Measurements from ENCODE around the gene NCAPG2. TPM values are rescaled to one million over a fixed set of nuclear protein-coding genes. Genes with fewer than 3 reads are reported as not detected.

NCAPG2 gene
- total RNA-seq, 1 experiment from 2014 or later: 99.4 TPM

DNA sequence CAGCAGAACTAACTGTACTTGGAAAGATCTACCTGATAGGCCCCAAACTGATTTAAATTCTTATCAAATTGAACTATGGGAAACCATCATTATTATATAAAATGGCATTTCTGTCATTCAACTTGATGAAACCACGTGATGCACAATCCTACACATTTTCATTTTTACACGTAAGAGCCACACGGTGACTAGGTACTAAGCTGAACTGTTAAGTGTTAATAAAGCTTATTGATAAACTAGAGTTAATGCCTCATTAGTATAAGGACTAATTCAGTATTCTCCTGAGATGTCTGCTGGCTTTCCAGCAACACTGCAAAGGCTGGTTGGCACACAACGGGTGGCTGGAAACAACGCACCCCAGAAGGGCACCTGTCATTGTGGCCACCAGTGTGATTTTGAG, 4.6 kb downstream of the NCAPG2 start:
- Histone ChIP-seq H3K9me3 (ENCODE audit: control insufficient read depth, low read depth, low read length) (no peaks in the 10 kb centered on the region), H4K8ac (replicated peaks; ENCODE audit: insufficient read length, low read depth, low read length) (no peak overlapping the region), H3K9ac (ENCODE audit: extremely low read depth, insufficient read length, low read length) (no peak overlapping the region), H3K27me3 (ENCODE audit: insufficient read depth, low read length) (no peaks in the 10 kb centered on the region), H2BK5ac (ENCODE audit: insufficient read length, low read length) (no peak overlapping the region), H3K4ac (ENCODE audit: low read depth, low read length) (no peak overlapping the region), H2BK12ac (ENCODE audit: insufficient read length, low read depth, low read length) (no peak overlapping the region), H4K5ac (ENCODE audit: insufficient read length, low read depth, low read length) (no peak overlapping the region), H3K4me2 (ENCODE audit: insufficient read depth, insufficient read length, low read length) (no peak overlapping the region), H4K91ac (ENCODE audit: insufficient read length, low read depth, low read length) (no peak overlapping the region), H3K79me2 (ENCODE audit: insufficient read depth, low read length) (peaks cover 24% of the 10 kb centered on the region; the same call in 1 of the 2 replicates), H2AFZ (ENCODE audit: low read length) (no peak overlapping the region), H3K27ac (ENCODE audit: insufficient read length, low read depth, low read length) (no peak overlapping the region), H2BK120ac (ENCODE audit: low read depth, low read length, poor library complexity, severe bottlenecking) (no peak overlapping the region), H3K56ac (ENCODE audit: insufficient read length, low read depth, low read length) (no peak overlapping the region), H3T11ph (ENCODE audit: low read length) (no peak overlapping the region), H3K23me2 (ENCODE audit: insufficient read length, low read depth, low read length, poor library complexity, severe bottlenecking) (peaks cover 12% of the 10 kb centered on the region), H2BK15ac (ENCODE audit: low read depth, low read length) (no peak overlapping the region), H3K79me1 (ENCODE audit: insufficient read depth, low read depth, low read length, poor library complexity, severe bottlenecking) (peaks cover 6% of the 10 kb centered on the region), H3K18ac (ENCODE audit: insufficient read length, low read depth, low read length) (no peak overlapping the region), H3K14ac (ENCODE audit: insufficient read depth, low read length) (no peak overlapping the region), H3K23ac (ENCODE audit: insufficient read length, low read depth, low read length) (no peak overlapping the region), H3K4me1 (ENCODE audit: insufficient read depth, low read length) (peaks cover 3% of the 10 kb centered on the region), H4K20me1 (ENCODE audit: control insufficient read depth, insufficient read depth, insufficient read length) (no peaks in the 10 kb centered on the region), H2BK20ac (ENCODE audit: low read depth, low read length, poor library complexity, severe bottlenecking) (no peak overlapping the region), H2AK5ac (ENCODE audit: insufficient read length, low read length) (no peak overlapping the region)
- TF ChIP-seq, protein P1, sequence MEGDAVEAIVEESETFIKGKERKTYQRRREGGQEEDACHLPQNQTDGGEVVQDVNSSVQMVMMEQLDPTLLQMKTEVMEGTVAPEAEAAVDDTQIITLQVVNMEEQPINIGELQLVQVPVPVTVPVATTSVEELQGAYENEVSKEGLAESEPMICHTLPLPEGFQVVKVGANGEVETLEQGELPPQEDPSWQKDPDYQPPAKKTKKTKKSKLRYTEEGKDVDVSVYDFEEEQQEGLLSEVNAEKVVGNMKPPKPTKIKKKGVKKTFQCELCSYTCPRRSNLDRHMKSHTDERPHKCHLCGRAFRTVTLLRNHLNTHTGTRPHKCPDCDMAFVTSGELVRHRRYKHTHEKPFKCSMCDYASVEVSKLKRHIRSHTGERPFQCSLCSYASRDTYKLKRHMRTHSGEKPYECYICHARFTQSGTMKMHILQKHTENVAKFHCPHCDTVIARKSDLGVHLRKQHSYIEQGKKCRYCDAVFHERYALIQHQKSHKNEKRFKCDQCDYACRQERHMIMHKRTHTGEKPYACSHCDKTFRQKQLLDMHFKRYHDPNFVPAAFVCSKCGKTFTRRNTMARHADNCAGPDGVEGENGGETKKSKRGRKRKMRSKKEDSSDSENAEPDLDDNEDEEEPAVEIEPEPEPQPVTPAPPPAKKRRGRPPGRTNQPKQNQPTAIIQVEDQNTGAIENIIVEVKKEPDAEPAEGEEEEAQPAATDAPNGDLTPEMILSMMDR (conservative IDR thresholded peaks at IDR 0.05): no peak
- no peaks in the 10 kb centered on the region for H3K9me3 Mint-ChIP-seq
- H3K4me1 Mint-ChIP-seq: peaks cover 32% of the 10 kb centered on the region in 2 experiments
- DNase-seq: no peak
- no peak overlapping the region for H3K27ac Mint-ChIP-seq
- no peak overlapping the region for H3K4me3 Mint-ChIP-seq
- no CpG with 5 or more reads among the region's 5 CpGs for WGBS (ENCODE audit: extremely low coverage, insufficient read length, low lambda C conversion rate)
- no peaks in the 10 kb centered on the region for H3K27me3 Mint-ChIP-seq (ENCODE audit: low read depth)
- peaks cover 37 to 66% (median 60%) of the 10 kb centered on the region in 3 experiments for H3K36me3 Mint-ChIP-seq (ENCODE audit: insufficient read depth in 1 of 3, low read depth in 3 of 3)
